Activated T-helper 1 cell treated with anti-CD3 and anti-CD28 coated beads, Interleukin-12 subunit alpha, Interleukin-12 subunit beta, Interleukin-2, Interleukin-4 antibody, amounts not matched to agents 30 ng/mL and 10 ng/mL and 1 ng/mL, durations not matched to agents 14 hours and 24 hours and 36 hours (primary cell): ENCODE data around the gene EME1. TPM values are rescaled to one million over a fixed set of nuclear protein-coding genes. Genes with fewer than 3 reads are reported as not detected.
"Not testable (repeated sequence)": the region's sequence is repeated elsewhere in the genome, so short reads cannot be mapped to it uniquely, and the experiment has no call there.

Experiments used
- DNase-seq: peaks from one replicate; pipeline ENCODE4 v3.0.0; 2021; ENCODE audit warnings: low spot score
- H3K27ac Mint-ChIP-seq: one replicate; pipeline ENCODE4 v1.8.0; 2021; ENCODE audit warnings: mild to moderate bottlenecking, mixed read lengths
- H3K27me3 Mint-ChIP-seq: one replicate; pipeline ENCODE4 v1.8.0; 2022; ENCODE audit warnings: mild to moderate bottlenecking, moderate library complexity, mixed read lengths; ENCODE audit not compliant: insufficient read depth
- H3K36me3 Mint-ChIP-seq: one replicate; pipeline ENCODE4 v1.8.0; 2021; ENCODE audit warnings: low read depth, mixed read lengths
- H3K4me1 Mint-ChIP-seq: one replicate; pipeline ENCODE4 v1.8.0; 2021; ENCODE audit warnings: low read depth, mixed read lengths
- H3K4me3 Mint-ChIP-seq: one replicate; pipeline ENCODE4 v1.8.0; 2021; ENCODE audit warnings: mild to moderate bottlenecking, moderate library complexity, mixed read lengths
- H3K9me3 Mint-ChIP-seq: one replicate; pipeline ENCODE4 v1.8.0; 2021; ENCODE audit warnings: mixed read lengths
- intact Hi-C: fragments of 100-400 bp; cut with micrococcal nuclease; formaldehyde crosslinking; loops from one replicate; pipeline ENCODE4 v1.15.1; 2024
- total RNA-seq: library from RNA; stranded (reverse); gene quantifications from 2 replicates; pipeline ENCODE4 v1.2.3, GENCODE V29; 2022

The EME1 gene
- total RNA-seq, 1 donor from 2014 or later: 27.7 TPM

GRCh38 chr17:50421308-50422051 lies 48.5 kb downstream of the EME1 start:
- intact Hi-C loops: loop anchor here (1.0 kb wide), 1 partner anchor 24 kb away; the partner anchor contains the start of gene LRRC59
- peak overlapping the region; percentile 77 for H3K4me3 Mint-ChIP-seq
- no peak for DNase-seq
- peaks cover 2% of the 10 kb centered on the region for H3K36me3 Mint-ChIP-seq
- H3K9me3 Mint-ChIP-seq: no peaks in the 10 kb centered on the region
- H3K27me3 Mint-ChIP-seq: peaks cover 14% of the 10 kb centered on the region
- peaks cover 27% of the 10 kb centered on the region for H3K4me1 Mint-ChIP-seq
- peak overlapping the region; percentile 79 for H3K27ac Mint-ChIP-seq

- DNase-seq: no peak
- H3K36me3 Mint-ChIP-seq: peaks cover 2% of the 10 kb centered on the region
- H3K4me1 Mint-ChIP-seq: peaks cover 32% of the 10 kb centered on the region
- no peaks in the 10 kb centered on the region for H3K9me3 Mint-ChIP-seq
- peaks cover 7% of the 10 kb centered on the region for H3K27me3 Mint-ChIP-seq
- H3K4me3 Mint-ChIP-seq: no peak overlapping the region
- no peak overlapping the region for H3K27ac Mint-ChIP-seq
- intact Hi-C loops: no loop called here
Measured at GRCh38 chr17:50422738-50423137, 49.7 kb downstream of the EME1 start.

GRCh38 chr17:50423553-50424159 lies 50.6 kb downstream of the EME1 start:
- Mint-ChIP-seq H3K27ac (no peak overlapping the region), H3K9me3 (no peaks in the 10 kb centered on the region), H3K4me3 (no peak overlapping the region), H3K27me3 (peaks cover 2% of the 10 kb centered on the region), H3K36me3 (peaks cover 2% of the 10 kb centered on the region), H3K4me1 (peaks cover 35% of the 10 kb centered on the region)
- no peak for DNase-seq
- intact Hi-C loops: no loop called here

- peak overlapping the region; percentile 87 for H3K4me3 Mint-ChIP-seq
- no peaks in the 10 kb centered on the region for H3K27me3 Mint-ChIP-seq
- no peak for DNase-seq
Measured at GRCh38 chr17:50424246-50424995, 51.4 kb downstream of the EME1 start.

GRCh38 chr17:50424996-50425681 lies 52.1 kb downstream of the EME1 start:
- Mint-ChIP-seq H3K9me3 (no peaks in the 10 kb centered on the region), H3K4me3 (peak overlapping the region; percentile 87), H3K36me3 (peaks cover 2% of the 10 kb centered on the region), H3K27ac (peak overlapping the region; percentile 65), H3K27me3 (no peaks in the 10 kb centered on the region), H3K4me1 (peaks cover 35% of the 10 kb centered on the region)
- intact Hi-C loops: no loop called here
- DNase-seq: no peak

More at GRCh38 chr17:50424246-50424995, 51.4 kb downstream of the EME1 start:
- Mint-ChIP-seq H3K27ac (no peak overlapping the region), H3K9me3 (no peaks in the 10 kb centered on the region), H3K36me3 (peaks cover 2% of the 10 kb centered on the region), H3K4me1 (peaks cover 35% of the 10 kb centered on the region)
- intact Hi-C loops: no loop called here

- peak; percentile 66 for DNase-seq
- H3K9me3 Mint-ChIP-seq: no peaks in the 10 kb centered on the region
- H3K27me3 Mint-ChIP-seq: no peaks in the 10 kb centered on the region
- peaks cover 2% of the 10 kb centered on the region for H3K36me3 Mint-ChIP-seq
- peak within 1 kb of the TSS; percentile 91 for H3K4me3 Mint-ChIP-seq
- peaks cover 35% of the 10 kb centered on the region for H3K4me1 Mint-ChIP-seq
- intact Hi-C loops: loop anchor here (1.0 to 2.0 kb wide), 2 partner anchors 29 to 53 kb away; partner anchors contain the start of genes EME1, LRRC59 and MRPL27
- H3K27ac Mint-ChIP-seq: peak within 1 kb of the TSS; percentile 72
Measured at GRCh38 chr17:50425682-50426471, 52.8 kb downstream of the EME1 start, which contains the start of gene ACSF2. Gene ACSF2, plus strand, starts transcription at chr17:50426218. Its CDS starts 44 bp downstream, at chr17:50426262.

- peaks cover 31% of the 10 kb centered on the region for H3K4me1 Mint-ChIP-seq
- H3K27ac Mint-ChIP-seq: no peak overlapping the region
- no peaks in the 10 kb centered on the region for H3K27me3 Mint-ChIP-seq
- peaks cover 2% of the 10 kb centered on the region for H3K36me3 Mint-ChIP-seq
- H3K4me3 Mint-ChIP-seq: peak overlapping the region; percentile 91
- no peak for DNase-seq
- H3K9me3 Mint-ChIP-seq: no peaks in the 10 kb centered on the region
- intact Hi-C loops: loop anchor here (1.0 to 2.0 kb wide), 2 partner anchors 29 to 54 kb away; partner anchors contain the start of genes EME1, LRRC59 and MRPL27
Measured at GRCh38 chr17:50426472-50426782, 53.4 kb downstream of the EME1 start.

GRCh38 chr17:50426814-50427787 lies 54.1 kb downstream of the EME1 start:
- Mint-ChIP-seq H3K36me3 (no peaks in the 10 kb centered on the region), H3K4me1 (peaks cover 26% of the 10 kb centered on the region), H3K4me3 (peak overlapping the region; percentile 91), H3K27me3 (no peaks in the 10 kb centered on the region), H3K27ac (peak overlapping the region; percentile 72), H3K9me3 (no peaks in the 10 kb centered on the region)
- DNase-seq: peak; percentile 18
- intact Hi-C loops: loop anchor here (1.0 to 2.0 kb wide), 3 partner anchors 30 to 54 kb away; partner anchors contain the start of genes EME1, LRRC59 and MRPL27

GRCh38 chr17:50428126-50428525 lies 55.1 kb downstream of the EME1 start:
- H3K36me3 Mint-ChIP-seq, H3K27ac Mint-ChIP-seq, DNase-seq, H3K9me3 Mint-ChIP-seq, H3K27me3 Mint-ChIP-seq, intact Hi-C loops, H3K4me3 Mint-ChIP-seq: not testable (repeated sequence)
- H3K4me1 Mint-ChIP-seq: peaks cover 26% of the 10 kb centered on the region

GRCh38 chr17:50428831-50429424 lies 55.9 kb downstream of the EME1 start:
- peaks cover 26% of the 10 kb centered on the region for H3K4me1 Mint-ChIP-seq
- no peak for DNase-seq
- H3K27ac Mint-ChIP-seq: no peak overlapping the region
- H3K36me3 Mint-ChIP-seq: no peaks in the 10 kb centered on the region
- no peaks in the 10 kb centered on the region for H3K27me3 Mint-ChIP-seq
- no peak overlapping the region for H3K4me3 Mint-ChIP-seq
- intact Hi-C loops: no loop called here
- H3K9me3 Mint-ChIP-seq: no peaks in the 10 kb centered on the region

- no peak overlapping the region for H3K4me3 Mint-ChIP-seq
- DNase-seq: no peak
- no peaks in the 10 kb centered on the region for H3K27me3 Mint-ChIP-seq
- H3K27ac Mint-ChIP-seq: no peak overlapping the region
- no peaks in the 10 kb centered on the region for H3K9me3 Mint-ChIP-seq
- peaks cover 25% of the 10 kb centered on the region for H3K4me1 Mint-ChIP-seq
- peaks cover 1% of the 10 kb centered on the region for H3K36me3 Mint-ChIP-seq
- intact Hi-C loops: no loop called here
Measured at GRCh38 chr17:50429793-50430192, 56.8 kb downstream of the EME1 start.
